Peyer's patch (tissue), 4 donors: ENCODE measurements around the gene ELL.

Experiments used
- POLR2A ChIP-seq, 2 donors: fragments of 450-650 bp; IDR thresholded peaks; one replicate each; pipeline ENCODE4 v1.5.1; 2017; ENCODE audit warnings: antibody characterized with exemption in 2 of 2, mild to moderate bottlenecking in 2 of 2, moderate library complexity in 2 of 2
- TF ChIP-seq, protein P1 (sequence below), 6 experiments: fragments of 450-650 bp in 4 of 6; fragments of 200-600 bp in 2 of 6; sonication (generic) in 1 of 6; IDR thresholded peaks; one replicate each; pipeline ENCODE4 v1.5.1; 2017 to 2019; ENCODE audit warnings: antibody characterized with exemption in 6 of 6, mild to moderate bottlenecking in 3 of 6, moderate library complexity in 1 of 6

DNA sequence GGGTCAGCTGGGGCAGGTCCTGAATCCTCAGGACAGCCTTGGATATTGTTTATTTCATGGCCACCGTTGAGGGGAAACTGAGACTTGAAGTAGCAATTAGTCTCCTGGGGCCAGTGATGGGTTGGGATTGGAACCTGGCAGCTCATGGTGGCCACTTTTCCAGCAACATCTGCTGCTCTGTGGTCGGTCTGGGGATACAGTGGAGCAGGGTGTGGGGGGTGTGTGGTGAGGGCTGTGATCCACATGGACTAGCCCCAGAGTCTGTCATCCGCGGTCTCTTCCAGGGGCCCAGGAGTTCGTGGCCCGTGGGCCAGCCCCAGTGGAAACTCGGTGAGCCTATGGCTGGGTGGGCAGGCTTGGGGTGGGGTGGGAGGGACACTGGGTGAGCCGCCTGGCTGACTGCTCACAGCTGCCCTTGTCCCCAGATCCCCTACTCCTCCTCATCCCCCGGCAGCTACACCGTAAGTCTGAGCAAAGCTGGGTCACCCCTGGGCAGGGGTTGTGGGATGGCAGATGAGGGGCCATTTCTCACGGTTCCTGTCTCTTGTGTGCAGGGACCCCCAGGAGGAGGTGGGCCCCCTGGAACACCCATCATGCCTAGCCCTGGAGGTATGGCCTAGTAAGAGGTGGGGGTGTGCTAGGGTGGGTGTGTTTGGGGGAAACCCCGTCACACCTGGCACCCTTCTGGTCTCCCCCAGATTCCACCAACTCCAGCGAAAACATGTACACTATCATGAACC is 89.4 kb downstream of the ELL start:
- TF ChIP-seq, protein P1, sequence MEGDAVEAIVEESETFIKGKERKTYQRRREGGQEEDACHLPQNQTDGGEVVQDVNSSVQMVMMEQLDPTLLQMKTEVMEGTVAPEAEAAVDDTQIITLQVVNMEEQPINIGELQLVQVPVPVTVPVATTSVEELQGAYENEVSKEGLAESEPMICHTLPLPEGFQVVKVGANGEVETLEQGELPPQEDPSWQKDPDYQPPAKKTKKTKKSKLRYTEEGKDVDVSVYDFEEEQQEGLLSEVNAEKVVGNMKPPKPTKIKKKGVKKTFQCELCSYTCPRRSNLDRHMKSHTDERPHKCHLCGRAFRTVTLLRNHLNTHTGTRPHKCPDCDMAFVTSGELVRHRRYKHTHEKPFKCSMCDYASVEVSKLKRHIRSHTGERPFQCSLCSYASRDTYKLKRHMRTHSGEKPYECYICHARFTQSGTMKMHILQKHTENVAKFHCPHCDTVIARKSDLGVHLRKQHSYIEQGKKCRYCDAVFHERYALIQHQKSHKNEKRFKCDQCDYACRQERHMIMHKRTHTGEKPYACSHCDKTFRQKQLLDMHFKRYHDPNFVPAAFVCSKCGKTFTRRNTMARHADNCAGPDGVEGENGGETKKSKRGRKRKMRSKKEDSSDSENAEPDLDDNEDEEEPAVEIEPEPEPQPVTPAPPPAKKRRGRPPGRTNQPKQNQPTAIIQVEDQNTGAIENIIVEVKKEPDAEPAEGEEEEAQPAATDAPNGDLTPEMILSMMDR (IDR thresholded peaks at IDR 0.05), result no peak
- no peak for TF ChIP-seq POLR2A (IDR thresholded peaks at IDR 0.05)
